GM08714 (cell line): ENCODE results near the gene KIAA0513.

Experiments used
- H3K4me3 ChIP-seq: fragments of 200-500 bp; sonication (Bioruptor generic); 2 replicates; pipeline ENCODE4 v1.5.1; 2014; ENCODE audit warnings: mild to moderate bottlenecking, low read length, inconsistent platforms
- ZNF274 ChIP-seq: IDR thresholded peaks from 2 replicates; pipeline ENCODE4 v1.6.1; 2012; ENCODE audit warnings: mild to moderate bottlenecking, low read depth, low read length

Gene KIAA0513

DNA sequence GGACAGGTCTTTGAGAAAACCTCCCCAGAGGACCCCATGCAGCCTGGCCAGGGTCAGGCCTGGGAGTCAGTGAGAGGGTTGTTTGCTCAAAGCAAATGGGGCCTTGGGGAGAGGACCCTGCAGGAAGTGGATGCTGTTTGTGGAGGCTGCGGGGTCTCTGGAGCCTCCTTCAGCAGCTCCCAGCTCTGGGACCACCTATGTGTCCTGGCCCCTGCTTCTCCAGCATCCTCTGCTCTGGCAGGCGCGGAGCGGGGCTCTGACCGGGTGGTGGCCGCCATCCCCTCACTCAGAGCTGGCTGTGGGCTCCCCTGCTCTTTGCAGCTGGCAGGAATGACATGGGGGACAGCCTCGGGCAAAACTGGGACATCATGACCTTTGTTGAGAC lies 114.5 kb downstream of the KIAA0513 start:
- H3K4me3 ChIP-seq, result no peak overlapping the region
- TF ChIP-seq ZNF274, result no peak

DNA sequence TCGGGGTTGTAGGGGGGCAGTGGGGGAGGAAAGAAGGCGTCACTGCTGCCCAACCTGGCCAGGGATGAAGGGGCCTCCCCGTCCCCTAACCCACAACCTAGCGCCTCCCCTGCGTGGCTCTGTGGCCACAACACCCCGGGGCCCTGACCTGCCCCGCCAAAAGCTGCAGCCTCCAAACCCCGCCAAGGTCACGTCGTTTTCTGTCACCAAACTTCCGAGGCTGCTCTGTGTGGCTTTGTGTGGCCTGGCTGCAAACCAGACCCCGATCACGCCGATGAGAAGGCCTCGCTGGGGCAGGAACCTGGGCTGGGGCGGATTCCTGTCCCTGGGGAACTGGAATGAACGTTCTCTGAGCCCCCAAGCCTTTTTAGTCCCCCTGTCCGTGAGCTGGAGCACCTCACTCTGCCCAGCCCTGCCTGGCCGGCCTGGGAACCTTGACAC lies 115.2 kb downstream of the KIAA0513 start:
- TF ChIP-seq ZNF274, result no peak
- no peak overlapping the region for H3K4me3 ChIP-seq
